Activated B cell treated with CpG ODN at 0.5 μM for 24 hours (primary cell): Measurements from ENCODE around the gene ERMAP. TPM values are rescaled to one million over a fixed set of nuclear protein-coding genes. Genes with fewer than 3 reads are reported as not detected.
A peak's percentile ranks its signal among the peaks of the same experiment; 100 is the strongest.
"Not testable (repeated sequence)": the region's sequence is repeated elsewhere in the genome, so short reads cannot be mapped to it uniquely, and the experiment has no call there.

Source experiments
- ATAC-seq: fragments of 200-7000 bp; cut with Tn5 transposase; one replicate; pipeline ENCODE4 v1.10.0; 2021; ENCODE audit warnings: low read depth, mild to moderate bottlenecking, moderate library complexity
- CTCF ChIA-PET: fragments of 350-600 bp; sonication (Branson Sonifier 250); formaldehyde crosslinking; loops from one replicate; lab custom pipeline; 2021; ENCODE audit warnings: antibody characterized with exemption; lab: Charles Lee
- POLR2A ChIA-PET: fragments of 350-600 bp; sonication (Branson Sonifier 250); formaldehyde crosslinking; loops from one replicate; lab custom pipeline; 2021; ENCODE audit warnings: antibody characterized with exemption; lab: Charles Lee
- DNase-seq: peaks from one replicate; pipeline ENCODE4 v3.0.0; 2022
- H3K27ac Mint-ChIP-seq: one replicate; pipeline ENCODE4 v1.8.0; 2020; ENCODE audit warnings: mixed read lengths
- H3K27me3 Mint-ChIP-seq: one replicate; pipeline ENCODE4 v1.8.0; 2021; ENCODE audit warnings: mixed read lengths
- H3K36me3 Mint-ChIP-seq: one replicate; pipeline ENCODE4 v1.8.0; 2021; ENCODE audit warnings: low read depth, mixed read lengths
- H3K4me1 Mint-ChIP-seq: one replicate; pipeline ENCODE4 v1.8.0; 2021; ENCODE audit warnings: mixed read lengths
- H3K4me3 Mint-ChIP-seq: one replicate; pipeline ENCODE4 v1.8.0; 2020; ENCODE audit warnings: mild to moderate bottlenecking, mixed read lengths
- H3K9me3 Mint-ChIP-seq: one replicate; pipeline ENCODE4 v1.8.0; 2020; ENCODE audit warnings: mixed read lengths
- CTCF ChIP-seq: fragments of 200-600 bp; IDR thresholded peaks from one replicate; pipeline ENCODE4 v1.8.0; 2022; ENCODE audit warnings: antibody characterized with exemption, mild to moderate bottlenecking
- intact Hi-C: fragments of 100-400 bp; cut with micrococcal nuclease; formaldehyde crosslinking; loops from one replicate; pipeline ENCODE4 v1.15.1; 2024
- total RNA-seq: library from RNA; stranded (reverse); gene quantifications from 2 replicates; pipeline ENCODE4 v1.2.3, GENCODE V29; 2022

The ERMAP gene
- total RNA-seq, 1 donor from 2014 or later, result 10.7 TPM

- intact Hi-C loops, result no loop called here
- POLR2A ChIA-PET, result interaction anchor here (1.2 kb wide), 1 partner anchor 40 kb away, joined by 3 read pairs; the partner anchor contains the start of gene ZNF691
- H3K4me1 Mint-ChIP-seq, result no peaks in the 10 kb centered on the region
- H3K27me3 Mint-ChIP-seq, result no peaks in the 10 kb centered on the region
- no peak for TF ChIP-seq CTCF
- H3K9me3 Mint-ChIP-seq, result no peaks in the 10 kb centered on the region
- H3K36me3 Mint-ChIP-seq, result peaks cover 42% of the 10 kb centered on the region
- no peak overlapping the region for H3K4me3 Mint-ChIP-seq
- CTCF ChIA-PET, result no interaction called here
- ATAC-seq (no peak), DNase-seq (no peak)
- no peak overlapping the region for H3K27ac Mint-ChIP-seq
Observed at GRCh38 chr1:42806171-42806570, 10.8 kb upstream of the ERMAP start.

- H3K27ac Mint-ChIP-seq, result no peak overlapping the region
- H3K9me3 Mint-ChIP-seq, result no peaks in the 10 kb centered on the region
- no peak for ATAC-seq
- H3K4me3 Mint-ChIP-seq, result no peak overlapping the region
- no peaks in the 10 kb centered on the region for H3K27me3 Mint-ChIP-seq
- no peak for DNase-seq
- POLR2A ChIA-PET, result interaction anchor here (1.2 kb wide), 1 partner anchor 40 kb away, joined by 3 read pairs; the partner anchor contains the start of gene ZNF691
- no peak for TF ChIP-seq CTCF
- no peaks in the 10 kb centered on the region for H3K4me1 Mint-ChIP-seq
- CTCF ChIA-PET, result no interaction called here
- H3K36me3 Mint-ChIP-seq, result peaks cover 46% of the 10 kb centered on the region
- intact Hi-C loops, result no loop called here
Observed at GRCh38 chr1:42806593-42806992, 10.3 kb upstream of the ERMAP start.

GRCh38 chr1:42807056-42807668 is 9.8 kb upstream of the ERMAP start:
- CTCF ChIA-PET, result no interaction called here

GRCh38 chr1:42814815-42815214 is 2.1 kb upstream of the ERMAP start:
- H3K4me3 Mint-ChIP-seq, H3K9me3 Mint-ChIP-seq, ATAC-seq, H3K27me3 Mint-ChIP-seq, DNase-seq, H3K27ac Mint-ChIP-seq, CTCF ChIA-PET: not testable (repeated sequence)
- peaks cover 25% of the 10 kb centered on the region for H3K36me3 Mint-ChIP-seq
- intact Hi-C loops, result loop anchor here (5.0 kb wide), 1 partner anchor 107 kb away; no protein-coding TSS in a partner anchor
- peaks cover 20% of the 10 kb centered on the region for H3K4me1 Mint-ChIP-seq
- POLR2A ChIA-PET, result interaction anchor here (3.2 kb wide), 1 partner anchor 48 kb away, joined by 32 read pairs; the partner anchor contains the start of genes C1orf50 and P3H1

More at GRCh38 chr1:42807056-42807668, 9.8 kb upstream of the ERMAP start:
- no peak overlapping the region for H3K4me3 Mint-ChIP-seq
- H3K4me1 Mint-ChIP-seq, result no peaks in the 10 kb centered on the region
- TF ChIP-seq CTCF, result no peak
- ATAC-seq (no peak), DNase-seq (no peak)
- intact Hi-C loops, result no loop called here
- no peaks in the 10 kb centered on the region for H3K9me3 Mint-ChIP-seq
- H3K27ac Mint-ChIP-seq, result no peak overlapping the region
- peaks cover 46% of the 10 kb centered on the region for H3K36me3 Mint-ChIP-seq
- no peaks in the 10 kb centered on the region for H3K27me3 Mint-ChIP-seq
- POLR2A ChIA-PET, result no interaction called here

- CTCF ChIA-PET, result interaction anchor here (0.8 to 2.8 kb wide), 4 partner anchors 49 to 258 kb away, joined by 3 to 13 read pairs (median 4); partner anchors contain the start of genes C1orf50 and P3H1
- ATAC-seq (no peak), DNase-seq (no peak)
- Mint-ChIP-seq H3K36me3 (peaks cover 17% of the 10 kb centered on the region), H3K4me3 (peak overlapping the region; percentile 86), H3K4me1 (peaks cover 20% of the 10 kb centered on the region), H3K9me3 (no peaks in the 10 kb centered on the region), H3K27me3 (no peaks in the 10 kb centered on the region), H3K27ac (peak overlapping the region; percentile 86)
- TF ChIP-seq CTCF, result no peak
- intact Hi-C loops, result loop anchor here (2.0 to 5.0 kb wide), 2 partner anchors 106 to 133 kb away; partner anchors contain the start of gene YBX1
- POLR2A ChIA-PET, result interaction anchor here (0.6 to 3.2 kb wide), 4 partner anchors 30 to 453 kb away, joined by 3 to 32 read pairs (median 10); partner anchors contain the start of genes C1orf50, P3H1 and ZNF691
Observed at GRCh38 chr1:42815941-42816584, 859 bp upstream of the ERMAP start.
